CD14-positive monocyte (primary cell): ENCODE data around the gene KCNQ1OT1. TPM values are rescaled to one million over a fixed set of nuclear protein-coding genes. Genes with fewer than 3 reads are reported as not detected.

Source experiments
- DNase-seq, 3 donors: peaks; one replicate each; pipeline ENCODE4 v3.0.0-alpha.2; 2011 to 2022
- H2AFZ ChIP-seq: 2 replicates; pipeline ENCODE4 v1.6.0; 2012; ENCODE audit warnings: mild to moderate bottlenecking, low read depth, low read length, inconsistent platforms; ENCODE audit not compliant: insufficient read depth, poor library complexity, severe bottlenecking
- H3K27ac ChIP-seq, 2 donors: 1 replicate in 1 of 2; 2 replicates in 1 of 2; pipeline ENCODE4 v1.5.1; 2012 to 2013; ENCODE audit warnings: low read length in 2 of 2, control low read depth in 1 of 2, inconsistent platforms in 1 of 2, low read depth in 1 of 2, mild to moderate bottlenecking in 1 of 2
- H3K27me3 ChIP-seq, 2 donors: one replicate each; pipeline versions ENCODE4 v1.6.0 to v1.6.1; 2011 to 2013; ENCODE audit warnings: low read length in 2 of 2; ENCODE audit not compliant: control insufficient read depth in 2 of 2, insufficient read depth in 2 of 2
- H3K36me3 ChIP-seq, 2 donors: replicated peaks in 1 of 2; 1 replicate in 1 of 2; 2 replicates in 1 of 2; pipeline versions ENCODE4 v1.5.1 to v1.6.1; 2012 to 2013; ENCODE audit warnings: low read length in 2 of 2, control low read depth in 1 of 2, inconsistent platforms in 1 of 2, mild to moderate bottlenecking in 1 of 2; ENCODE audit not compliant: insufficient read depth in 2 of 2, control insufficient read depth in 1 of 2
- H3K4me1 ChIP-seq, 2 donors: 1 replicate in 1 of 2; 2 replicates in 1 of 2; pipeline versions ENCODE4 v1.5.1 to v1.6.1; 2012 to 2013; ENCODE audit warnings: low read length in 2 of 2, control low read depth in 1 of 2, inconsistent platforms in 1 of 2, mild to moderate bottlenecking in 1 of 2, moderate library complexity in 1 of 2; ENCODE audit not compliant: insufficient read depth in 2 of 2, control insufficient read depth in 1 of 2
- H3K4me2 ChIP-seq: replicated peaks from 2 replicates; pipeline ENCODE3; 2012; ENCODE audit warnings: low read length, moderate library complexity, mild to moderate bottlenecking; ENCODE audit not compliant: poor library complexity, severe bottlenecking; ENCODE audit errors: extremely low read depth
- H3K4me3 ChIP-seq, 3 experiments: fragments of 200-600 bp in 1 of 3; sonication (generic) in 1 of 3; replicated peaks in 1 of 3; 1 replicate in 2 of 3; 2 replicates in 1 of 3; pipeline ENCODE4 v1.5.1; 2011 to 2013; ENCODE audit warnings: low read length in 3 of 3, mild to moderate bottlenecking in 3 of 3, control low read depth in 2 of 3, low read depth in 2 of 3, inconsistent platforms in 1 of 3, moderate library complexity in 1 of 3
- H3K79me2 ChIP-seq: 2 replicates; pipeline ENCODE4 v1.6.0; 2012; ENCODE audit warnings: mild to moderate bottlenecking, control low read depth, inconsistent platforms, low read length, moderate library complexity; ENCODE audit not compliant: insufficient read depth
- H3K9ac ChIP-seq: 2 replicates; pipeline ENCODE4 v1.6.0; 2017; ENCODE audit warnings: low read length, mild to moderate bottlenecking; ENCODE audit not compliant: insufficient read depth, poor library complexity, severe bottlenecking
- H3K9me3 ChIP-seq, 2 donors: replicated peaks in 1 of 2; 1 replicate in 1 of 2; 2 replicates in 1 of 2; pipeline versions ENCODE4 v1.5.1 to v1.6.1; 2012 to 2013; ENCODE audit warnings: low read length in 2 of 2, control low read depth in 1 of 2; ENCODE audit not compliant: control insufficient read depth in 1 of 2, insufficient read depth in 1 of 2
- H4K20me1 ChIP-seq: 2 replicates; pipeline ENCODE4 v1.6.0; 2012; ENCODE audit warnings: mild to moderate bottlenecking, low read length, control low read depth, moderate library complexity; ENCODE audit not compliant: insufficient read depth
- H3K27ac Mint-ChIP-seq, 7 donors: one replicate each; pipeline ENCODE4 v1.8.0; 2020; ENCODE audit warnings: mild to moderate bottlenecking in 7 of 7, mixed read lengths in 7 of 7, moderate library complexity in 6 of 7, inconsistent platforms in 2 of 7
- H3K27me3 Mint-ChIP-seq, 3 donors: one replicate each; pipeline ENCODE4 v1.8.0; 2021 to 2022; ENCODE audit warnings: low read depth in 3 of 3, mild to moderate bottlenecking in 3 of 3, mixed read lengths in 3 of 3, moderate library complexity in 3 of 3, inconsistent platforms in 1 of 3
- H3K36me3 Mint-ChIP-seq, 2 donors: one replicate each; pipeline ENCODE4 v1.8.0; 2020; ENCODE audit warnings: mixed read lengths in 2 of 2, inconsistent platforms in 1 of 2, mild to moderate bottlenecking in 1 of 2
- H3K4me1 Mint-ChIP-seq: one replicate; pipeline ENCODE4 v1.8.0; 2020; ENCODE audit warnings: mild to moderate bottlenecking, mixed read lengths
- H3K4me3 Mint-ChIP-seq, 2 donors: one replicate each; pipeline ENCODE4 v1.8.0; 2020; ENCODE audit warnings: mild to moderate bottlenecking in 2 of 2, mixed read lengths in 2 of 2, moderate library complexity in 1 of 2
- H3K9me3 Mint-ChIP-seq, 7 donors: one replicate each; pipeline ENCODE4 v1.8.0; 2020 to 2022; ENCODE audit warnings: mixed read lengths in 7 of 7, mild to moderate bottlenecking in 6 of 7, moderate library complexity in 6 of 7, inconsistent platforms in 2 of 7
- CTCF ChIP-seq: fragments of 200-600 bp; IDR thresholded peaks from one replicate; pipeline ENCODE4 v1.8.0; 2022; ENCODE audit warnings: antibody characterized with exemption, mild to moderate bottlenecking
- WGBS: methylation state at CpG from one replicate; pipeline ENCODE4 v1.1.5; 2013; ENCODE audit warnings: missing lambda C conversion rate; ENCODE audit not compliant: insufficient coverage; 5-methylcytosine and 5-hydroxymethylcytosine counted together
- intact Hi-C, 2 donors: fragments of 100-400 bp; cut with micrococcal nuclease; formaldehyde crosslinking; loops; one replicate each; pipeline versions ENCODE4 v1.15.0 to v1.15.1; 2023
- polyA plus RNA-seq, 3 donors: library from polyadenylated mRNA; depleted of rRNA in 1 of 3; unstranded in 2 of 3; stranded (reverse) in 1 of 3; fragments of 300-500 nt in 2 of 3; fragments of >200 nt in 1 of 3; fragmentation: Illumina TruSeq in 2 of 3; gene quantifications; 1 replicate in 2 of 3; 2 replicates in 1 of 3; pipeline ENCODE4 v1.2.3, GENCODE V29; 2012 to 2021

The KCNQ1OT1 gene
- polyA plus RNA-seq, 3 donors: 0.01 to 0.04 (median 0.03) TPM

- intact Hi-C loops: no loop called here
- WGBS: 100% methylated on average over 1 of the region's 7 CpGs
- H3K27me3 Mint-ChIP-seq: peaks cover 3 to 4% (median 3%) of the 10 kb centered on the region in 3 donors
Observed at GRCh38 chr11:2651826-2652271, 47.9 kb downstream of the KCNQ1OT1 start.

GRCh38 chr11:2651054-2651617 lies 48.7 kb downstream of the KCNQ1OT1 start:
- Histone ChIP-seq H3K36me3 (peaks cover 2 to 16% of the 10 kb centered on the region in 2 donors), H3K27me3 (no peaks in the 10 kb centered on the region), H2AFZ (no peak overlapping the region), H3K4me2 (no peak overlapping the region), H3K9ac (no peak overlapping the region), H3K27ac (no peak overlapping the region), H3K79me2 (no peaks in the 10 kb centered on the region), H4K20me1 (peaks cover 55% of the 10 kb centered on the region), H3K4me3 (no peak overlapping the region), H3K4me1 (peaks cover 0 to 6% of the 10 kb centered on the region in 2 donors), H3K9me3 (peaks cover 36 to 43% of the 10 kb centered on the region in 2 donors)
- Mint-ChIP-seq H3K4me1 (peaks cover 10% of the 10 kb centered on the region), H3K27me3 (peaks cover 3% of the 10 kb centered on the region in 3 donors), H3K4me3 (no peak overlapping the region), H3K27ac (peak overlapping the region in 1 of 7 donors; percentile 2), H3K9me3 (peaks cover 26 to 71% (median 52%) of the 10 kb centered on the region in 7 donors), H3K36me3 (peaks cover 40 to 43% of the 10 kb centered on the region in 2 donors)
- WGBS: no CpG with 5 or more reads among the region's 4 CpGs
- intact Hi-C loops: no loop called here
- no peak for TF ChIP-seq CTCF
- no peak for DNase-seq

More at GRCh38 chr11:2651826-2652271, 47.9 kb downstream of the KCNQ1OT1 start:
- Mint-ChIP-seq H3K4me3 (no peak overlapping the region), H3K9me3 (peaks cover 26 to 67% (median 52%) of the 10 kb centered on the region in 7 donors), H3K27ac (no peak overlapping the region), H3K4me1 (peaks cover 10% of the 10 kb centered on the region), H3K36me3 (peaks cover 38 to 43% of the 10 kb centered on the region in 2 donors)
- no peaks in the 10 kb centered on the region for H3K79me2 ChIP-seq
- H3K27ac ChIP-seq: no peak overlapping the region
- DNase-seq: peak in 1 of 3 donors; percentile 0
- no peak overlapping the region for H2AFZ ChIP-seq
- H4K20me1 ChIP-seq: peaks cover 51% of the 10 kb centered on the region
- H3K4me2 ChIP-seq: no peak overlapping the region
- H3K9ac ChIP-seq: no peak overlapping the region
- H3K9me3 ChIP-seq: peaks cover 33 to 39% of the 10 kb centered on the region in 2 donors
- peaks cover 0 to 6% of the 10 kb centered on the region in 2 donors for H3K4me1 ChIP-seq
- H3K4me3 ChIP-seq: no peak overlapping the region
- H3K27me3 ChIP-seq: no peaks in the 10 kb centered on the region
- TF ChIP-seq CTCF: no peak
- H3K36me3 ChIP-seq: peaks cover 2 to 16% of the 10 kb centered on the region in 2 donors
